Myocyte (in vitro differentiated cells): ENCODE results near the gene AMOTL1. TPM values are rescaled to one million over a fixed set of nuclear protein-coding genes. Genes with fewer than 3 reads are reported as not detected.
A peak's percentile ranks its signal among the peaks of the same experiment; 100 is the strongest.
"Not testable (repeated sequence)": the region's sequence is repeated elsewhere in the genome, so short reads cannot be mapped to it uniquely, and the experiment has no call there.

ENCODE experiments used
- DNase-seq: peaks from one replicate; pipeline ENCODE4 v3.0.0-alpha.2; 2012; ENCODE audit warnings: low read depth
- total RNA-seq: library from RNA; depleted of rRNA; stranded (reverse); fragments of >200 nt; gene quantifications from 2 replicates; pipeline ENCODE4 v1.2.3, GENCODE V29; 2014

The AMOTL1 gene
- total RNA-seq, 1 donor from 2014 or later, result 77.3 TPM

DNA sequence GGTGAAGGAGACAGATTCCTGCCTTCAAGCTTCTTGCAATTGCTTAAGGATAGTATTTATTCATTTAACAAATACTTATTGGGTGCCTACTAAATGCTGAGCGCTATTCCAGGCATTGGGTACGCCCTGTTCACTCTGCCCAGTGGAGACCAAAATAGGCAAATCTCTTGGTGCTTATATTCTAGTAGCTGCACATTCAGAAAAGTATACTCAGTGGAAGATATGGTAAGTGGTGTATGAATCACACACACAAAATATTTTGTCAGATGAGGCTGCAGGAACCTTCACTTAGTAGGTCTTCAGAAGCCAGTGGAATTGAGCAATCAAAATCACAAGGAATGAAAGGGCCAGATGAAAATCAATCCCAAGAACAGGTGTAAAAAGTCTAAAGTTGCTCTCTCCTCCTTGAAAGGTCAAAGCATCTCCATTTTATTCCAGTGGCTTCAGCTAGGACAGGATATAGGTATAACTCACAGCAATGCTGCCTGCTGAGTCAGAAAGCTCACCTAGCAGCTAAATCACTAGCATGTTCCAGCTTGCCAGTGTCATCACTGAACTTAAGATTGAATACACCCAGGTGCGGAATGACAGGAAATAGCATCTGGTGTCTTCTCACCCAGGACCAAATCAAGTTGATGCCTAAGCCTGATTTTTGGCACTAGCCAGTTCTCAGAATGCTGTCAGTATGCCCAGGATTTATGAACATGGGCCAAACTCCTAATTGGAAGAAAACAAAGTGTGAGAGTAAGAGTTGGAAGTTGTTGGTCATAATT, 83.9 kb downstream of the AMOTL1 start:
- no peak for DNase-seq

DNA sequence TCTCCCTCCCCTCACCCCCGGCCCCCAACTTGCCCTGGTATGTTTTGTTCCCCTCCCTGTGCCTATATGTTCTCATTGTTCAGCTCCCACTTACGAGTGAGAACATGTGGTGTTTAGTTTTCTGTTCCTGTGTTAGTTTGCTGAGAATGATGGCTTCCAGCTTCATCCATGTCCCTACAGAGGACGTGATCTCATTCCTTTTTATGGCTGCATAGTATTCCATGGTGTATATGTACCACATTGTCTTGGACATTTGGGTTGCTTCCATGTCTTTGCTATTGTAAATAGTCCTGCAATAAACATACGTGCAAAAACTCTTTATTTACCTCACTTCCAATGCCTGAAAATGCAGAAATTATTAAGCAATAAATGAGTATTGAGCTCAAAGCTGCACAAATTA, 85.1 kb downstream of the AMOTL1 start:
- not testable (repeated sequence) for DNase-seq

DNA sequence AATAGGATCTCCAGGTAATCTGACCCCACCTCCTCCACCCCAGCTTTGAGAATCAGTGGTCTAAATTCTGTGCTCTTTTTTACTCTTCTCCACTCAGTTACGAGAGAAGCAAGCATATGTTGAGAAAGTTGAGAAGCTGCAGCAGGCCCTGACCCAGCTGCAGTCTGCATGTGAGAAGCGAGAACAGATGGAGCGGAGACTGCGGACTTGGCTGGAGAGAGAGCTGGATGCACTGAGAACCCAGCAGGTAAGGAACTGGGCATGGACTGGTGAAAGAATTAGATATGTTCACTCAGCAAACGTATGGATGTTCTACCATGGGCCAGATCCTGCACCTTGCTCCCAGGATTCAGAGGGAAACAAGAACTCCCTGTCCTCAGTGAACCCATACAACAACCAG, 85.7 kb downstream of the AMOTL1 start:
- DNase-seq, result no peak

DNA sequence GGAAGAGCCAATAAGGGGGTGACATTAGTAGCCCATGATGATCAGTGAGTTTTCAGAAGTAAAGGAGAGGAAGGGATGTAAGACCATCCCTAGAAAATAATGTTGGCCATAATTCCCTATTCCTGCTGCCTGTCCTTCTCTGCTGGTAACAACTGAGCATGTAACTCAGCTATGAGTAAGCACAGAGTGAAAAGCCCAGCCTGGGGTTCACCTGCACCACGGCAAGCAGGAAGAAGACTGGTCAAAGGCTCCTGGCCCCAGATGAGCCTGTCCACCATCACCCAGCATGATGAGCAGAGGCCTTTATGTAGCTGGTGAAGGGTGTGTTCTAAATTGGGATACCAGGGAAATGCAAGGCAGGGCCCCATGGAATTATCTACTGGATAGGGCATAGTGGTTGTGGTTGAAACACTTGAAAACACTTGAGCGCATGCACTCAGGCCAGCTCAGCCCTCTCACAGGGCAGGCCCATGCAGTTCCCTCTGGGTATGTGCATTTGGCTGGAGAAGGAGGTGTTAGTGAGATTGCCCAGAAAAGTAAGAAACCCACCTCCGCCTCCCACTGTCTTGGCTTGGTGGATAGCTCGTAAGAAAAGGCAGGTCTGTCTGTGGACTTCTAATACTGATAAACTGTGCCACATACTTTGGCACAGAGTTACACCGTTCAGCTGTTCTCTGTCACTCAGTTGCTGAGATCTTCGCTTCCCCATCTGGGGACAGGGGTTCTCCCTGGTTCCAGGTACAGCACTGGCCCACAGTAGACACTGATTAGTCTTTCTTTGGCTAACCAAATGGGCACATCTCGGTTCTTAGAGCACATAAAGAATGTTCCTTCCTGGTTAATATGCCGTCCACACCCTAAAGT, 86.8 kb downstream of the AMOTL1 start:
- peak; percentile 72 for DNase-seq

DNA sequence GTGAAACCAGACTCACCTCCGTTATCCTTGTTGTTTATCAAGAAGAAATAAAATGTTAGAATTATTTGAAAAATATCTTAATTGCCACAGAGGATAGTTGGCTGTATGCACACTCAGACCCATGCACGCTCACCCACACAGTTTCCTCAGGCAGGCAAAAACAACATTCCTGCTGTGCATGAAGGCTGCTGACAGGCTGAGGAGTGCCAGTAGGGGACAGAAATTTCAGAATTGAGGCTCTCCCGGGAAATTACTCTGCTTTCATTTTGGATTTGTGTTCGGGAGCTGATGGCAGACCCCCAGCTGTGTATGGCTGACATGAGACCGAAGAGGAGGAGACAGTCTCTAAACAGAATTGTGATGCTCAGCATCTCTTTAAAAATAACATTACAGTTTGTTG, 87.5 kb downstream of the AMOTL1 start:
- no peak for DNase-seq

DNA sequence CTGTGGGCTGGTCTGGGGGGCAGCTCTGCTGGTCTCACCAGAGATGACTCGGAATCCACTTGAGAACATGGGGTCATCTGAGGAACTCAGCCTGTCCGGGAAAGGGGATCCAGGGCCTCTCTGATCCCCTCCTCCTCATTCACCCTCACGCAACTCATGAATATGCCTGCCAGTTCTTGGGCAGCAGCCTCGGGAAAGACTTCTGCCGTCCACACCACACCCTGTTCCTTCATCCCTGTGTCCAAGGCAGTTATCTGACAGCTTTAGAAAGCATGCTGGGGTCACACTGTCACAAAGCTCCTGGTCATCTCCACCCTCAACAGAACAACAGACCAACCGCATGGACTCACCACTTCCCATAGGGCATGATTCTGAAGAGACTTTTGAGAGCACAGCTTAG, 88.3 kb downstream of the AMOTL1 start:
- DNase-seq, result no peak

DNA sequence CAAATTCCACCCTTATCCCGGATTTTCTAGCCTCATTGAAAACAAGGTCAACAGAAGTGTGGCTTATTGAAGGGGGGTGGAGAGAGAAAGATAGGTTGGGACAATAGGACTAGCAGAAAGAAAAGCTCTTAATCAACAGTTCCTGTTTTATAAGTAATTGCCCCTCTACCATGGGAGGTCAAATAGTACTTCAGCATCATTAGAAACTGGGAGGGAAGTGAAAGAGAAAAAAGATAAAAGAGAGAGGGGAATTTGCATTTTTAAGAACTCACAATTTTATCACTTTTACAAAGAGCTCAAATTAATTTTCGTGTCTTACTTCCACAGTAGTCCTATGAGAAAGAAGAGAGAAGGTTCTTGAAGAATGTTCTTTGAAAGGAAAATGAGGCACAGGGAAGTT, 89.2 kb downstream of the AMOTL1 start:
- no peak for DNase-seq

DNA sequence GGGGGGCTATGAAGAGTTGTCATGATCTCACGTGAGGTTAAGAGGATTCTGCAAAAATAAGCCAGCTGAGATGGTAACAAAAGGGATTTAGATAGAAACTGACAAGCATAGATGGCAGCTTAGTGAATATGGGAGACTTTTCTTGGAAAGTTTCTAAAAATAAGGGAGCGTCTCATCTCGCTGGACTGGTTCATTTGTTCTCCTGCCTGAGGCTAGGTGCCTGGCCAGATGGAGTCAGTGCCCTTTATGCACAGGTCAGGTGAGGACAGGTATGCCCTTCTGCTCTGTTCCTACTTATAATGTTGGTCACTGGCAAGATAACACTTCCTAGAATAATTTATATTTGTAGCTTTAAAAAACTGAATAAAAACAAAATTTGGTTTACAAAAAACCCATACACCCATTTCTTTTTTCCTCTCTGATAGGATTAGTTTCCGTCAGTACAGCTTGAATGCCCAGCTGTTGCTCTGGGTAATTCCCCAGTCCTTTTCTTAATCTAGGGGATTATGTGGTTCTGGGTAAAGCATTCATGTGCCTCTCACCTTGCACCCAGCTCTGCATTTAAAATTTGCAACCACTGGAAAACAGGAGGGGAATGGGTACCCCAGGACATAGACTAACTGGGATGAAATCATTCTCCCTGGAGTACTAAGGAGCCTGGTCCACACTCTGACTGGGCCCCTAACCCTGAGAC, 90.0 kb downstream of the AMOTL1 start:
- DNase-seq, result peak; percentile 30

DNA sequence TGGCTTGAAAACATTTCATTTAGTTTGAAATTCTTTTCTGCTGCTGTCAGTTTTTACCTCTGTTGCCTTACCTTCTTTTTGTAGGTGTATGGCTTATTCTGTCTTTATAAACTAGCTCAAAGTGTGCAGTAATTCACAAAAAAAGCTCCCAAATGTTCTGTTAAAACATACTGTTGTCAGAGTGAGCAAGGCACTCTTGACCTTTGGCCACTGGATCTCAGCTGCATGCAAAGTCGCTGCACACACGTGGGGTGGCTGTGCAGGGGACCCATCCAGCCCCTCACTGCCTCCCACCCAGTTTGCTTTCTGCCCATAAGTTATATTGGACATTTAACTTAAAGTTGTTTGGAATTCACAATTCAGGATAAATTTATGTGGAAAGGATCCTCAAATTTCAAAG, 92.2 kb downstream of the AMOTL1 start:
- no peak for DNase-seq

DNA sequence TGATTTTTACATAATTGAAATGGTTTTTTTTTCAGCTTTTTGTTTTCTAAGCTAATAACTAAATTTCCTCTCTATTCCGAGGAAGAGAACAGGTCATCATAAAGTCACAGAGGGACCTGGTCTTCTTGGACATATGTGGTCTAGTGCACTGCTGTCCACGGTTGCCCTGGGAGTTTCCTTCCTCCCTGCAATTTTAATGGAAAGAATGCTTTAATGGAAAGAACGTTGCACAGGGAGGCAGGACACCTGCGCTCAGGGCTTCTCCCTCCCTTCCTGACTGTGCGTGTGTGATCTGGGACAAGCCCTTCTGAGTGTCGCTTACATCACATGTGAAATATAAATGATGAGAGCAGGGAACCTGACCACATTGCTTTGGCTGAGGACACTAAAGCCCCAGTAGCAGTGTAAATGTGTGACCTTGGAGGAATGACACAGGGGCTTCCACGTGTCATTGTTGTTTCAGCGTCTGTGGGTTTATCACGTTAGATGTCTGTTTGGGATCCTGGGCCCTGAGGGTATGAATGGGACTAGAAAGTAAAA, 93.2 kb downstream of the AMOTL1 start:
- no peak for DNase-seq

DNA sequence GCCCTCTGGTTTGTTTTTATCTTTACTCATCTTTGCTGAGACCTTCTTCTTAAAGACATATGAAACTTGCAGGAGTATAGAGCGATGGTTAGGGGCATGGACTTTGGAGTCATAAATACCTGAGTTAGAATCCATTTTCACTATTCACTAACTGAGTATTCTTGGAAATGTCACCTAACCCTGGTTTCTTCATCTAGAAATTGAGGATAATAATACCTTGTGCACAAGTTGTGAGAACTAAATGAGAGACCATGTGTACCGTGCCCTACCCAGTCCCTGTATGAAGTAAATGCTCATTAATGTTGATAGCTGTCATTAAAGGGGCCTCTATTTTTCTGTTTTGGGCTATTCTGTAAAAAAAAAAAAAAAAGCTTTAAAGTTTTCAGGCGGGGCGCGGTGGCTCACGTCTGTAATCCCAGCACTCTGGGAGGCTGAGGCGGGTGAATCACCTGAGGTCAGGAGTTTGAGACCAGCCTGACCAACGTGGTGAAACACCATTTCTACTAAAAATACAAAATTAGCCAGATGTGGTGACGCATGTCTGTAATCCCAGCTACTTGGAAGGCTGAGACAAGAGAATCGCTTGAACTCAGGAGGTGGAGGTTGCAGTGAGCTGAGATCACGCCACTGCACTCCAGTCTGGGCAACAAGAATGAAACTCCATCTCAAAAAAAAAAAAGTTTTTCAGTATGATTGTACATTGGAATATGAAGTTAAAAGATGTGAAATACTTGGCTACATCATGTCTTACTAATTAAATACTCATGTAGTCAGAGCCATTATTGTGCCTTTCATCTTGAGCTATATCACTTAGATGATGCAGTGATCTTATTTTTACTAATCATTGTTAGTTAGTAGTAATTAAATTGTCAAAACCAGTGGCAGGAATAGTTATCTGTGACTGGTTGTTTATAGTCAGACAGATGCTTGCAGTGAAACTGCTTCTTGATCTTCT, 95.0 kb downstream of the AMOTL1 start:
- no peak for DNase-seq

DNA sequence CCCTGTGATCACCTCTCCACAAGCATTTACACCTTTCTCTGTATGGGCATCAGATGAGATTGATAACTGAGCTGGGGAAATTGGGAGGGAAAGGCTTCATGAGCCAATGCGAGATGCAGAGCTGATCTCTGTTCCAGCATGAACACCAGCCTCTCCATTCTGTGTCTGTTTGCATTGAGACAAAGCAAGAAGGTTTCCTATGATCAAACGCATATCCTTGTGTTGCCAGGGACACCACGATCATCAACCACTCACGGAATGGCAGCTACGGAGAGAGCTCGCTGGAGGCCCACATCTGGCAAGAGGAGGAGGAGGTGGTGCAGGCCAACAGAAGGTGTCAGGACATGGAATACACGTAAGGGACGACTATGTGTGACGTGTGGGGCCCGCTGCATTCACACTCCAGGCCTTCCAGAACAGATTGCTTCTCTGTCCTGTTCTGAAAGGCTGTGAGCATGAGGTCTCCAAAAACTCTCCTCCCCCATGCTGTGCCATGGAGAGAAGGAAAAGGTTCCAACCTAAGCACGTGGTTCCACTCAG, 96.4 kb downstream of the AMOTL1 start:
- DNase-seq, result no peak

DNA sequence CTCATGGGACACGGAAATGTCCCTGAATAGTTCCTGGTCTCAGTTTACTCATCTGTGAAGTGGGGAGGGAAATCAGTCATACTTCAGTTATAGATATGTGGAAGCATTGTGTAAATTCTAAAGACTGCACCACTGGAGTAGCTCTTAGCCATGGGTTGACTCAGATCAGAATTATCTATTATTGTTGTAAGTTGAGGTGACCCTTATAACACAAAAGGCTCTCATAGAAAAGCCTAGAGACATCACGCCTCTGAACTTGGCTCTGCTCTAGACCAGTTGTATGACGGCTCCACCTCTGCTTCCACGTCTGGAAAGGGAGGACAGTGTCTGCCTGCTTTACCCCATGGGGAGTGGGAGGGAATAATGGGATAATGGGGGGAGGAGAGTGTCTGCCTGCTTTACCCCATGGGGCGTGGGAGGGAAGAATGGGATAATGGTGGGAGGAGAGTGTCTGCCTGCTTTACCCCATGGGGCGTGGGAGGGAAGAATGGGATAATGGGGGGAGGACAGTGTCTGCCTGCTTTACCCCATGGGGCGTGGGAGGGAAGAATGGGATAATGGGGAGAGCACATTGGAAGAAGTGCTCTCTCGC, 98.2 kb downstream of the AMOTL1 start:
- DNase-seq, result no peak

DNA sequence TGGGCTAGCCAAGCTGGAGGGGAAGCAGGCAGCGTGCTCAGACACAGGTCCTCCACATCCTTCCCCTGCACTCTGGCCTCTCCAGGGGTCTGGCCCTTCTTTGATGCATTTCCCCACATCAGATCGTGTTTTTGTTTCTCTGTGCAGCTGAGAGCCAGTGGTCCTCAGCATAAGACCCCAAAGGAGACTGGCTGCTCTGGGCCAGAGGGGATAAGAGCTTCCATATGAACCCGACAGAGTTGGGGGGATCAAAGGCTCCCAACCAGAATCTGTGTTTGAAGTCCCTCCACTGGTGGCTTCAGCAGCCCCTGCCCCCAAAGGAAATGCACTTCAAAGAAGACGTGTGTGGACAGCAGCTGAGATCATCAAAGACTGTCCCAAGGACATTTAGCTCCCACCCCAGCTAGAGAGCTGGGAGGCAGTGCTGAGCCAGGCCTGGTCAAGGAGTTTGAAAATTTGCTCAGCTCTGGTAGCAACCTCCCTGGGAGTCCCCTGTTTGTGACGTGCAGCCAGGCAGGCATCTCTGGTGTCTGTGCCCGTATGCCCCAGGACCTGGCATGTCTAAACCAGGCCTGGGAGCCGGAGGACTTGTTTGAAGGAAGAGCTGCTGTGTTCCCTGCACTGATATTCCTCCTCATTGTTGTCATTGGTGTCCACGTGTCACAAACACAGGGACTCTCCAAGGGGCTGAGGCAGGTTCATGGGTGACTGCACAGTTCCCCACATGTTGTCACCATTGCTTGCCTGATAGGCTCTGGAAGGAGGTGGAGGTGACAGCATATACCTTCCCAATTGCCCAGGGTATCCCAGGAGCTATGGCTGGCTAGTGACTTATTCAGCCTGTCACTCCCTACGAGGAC, 99.0 kb downstream of the AMOTL1 start:
- DNase-seq, result no peak

DNA sequence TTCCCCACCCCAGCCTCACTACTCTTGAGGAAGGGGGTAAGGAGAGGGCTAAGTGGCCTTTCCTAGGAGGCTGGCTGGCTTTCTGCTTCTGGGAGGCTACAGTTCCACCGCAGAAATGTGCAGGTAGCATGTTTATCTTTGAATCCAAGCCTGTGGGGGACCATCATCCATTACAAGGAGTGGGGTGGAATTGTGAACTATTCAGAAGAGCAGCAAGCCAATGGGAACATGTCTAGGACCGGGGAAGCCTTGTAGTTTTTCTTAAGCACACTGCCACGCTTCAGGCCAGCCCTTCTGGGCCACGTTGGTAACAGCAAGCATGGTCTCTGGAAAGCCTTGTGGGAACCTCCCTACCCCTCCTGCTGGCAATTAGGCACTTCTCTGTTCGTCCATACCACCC, 100.3 kb downstream of the AMOTL1 start:
- DNase-seq, result no peak

DNA sequence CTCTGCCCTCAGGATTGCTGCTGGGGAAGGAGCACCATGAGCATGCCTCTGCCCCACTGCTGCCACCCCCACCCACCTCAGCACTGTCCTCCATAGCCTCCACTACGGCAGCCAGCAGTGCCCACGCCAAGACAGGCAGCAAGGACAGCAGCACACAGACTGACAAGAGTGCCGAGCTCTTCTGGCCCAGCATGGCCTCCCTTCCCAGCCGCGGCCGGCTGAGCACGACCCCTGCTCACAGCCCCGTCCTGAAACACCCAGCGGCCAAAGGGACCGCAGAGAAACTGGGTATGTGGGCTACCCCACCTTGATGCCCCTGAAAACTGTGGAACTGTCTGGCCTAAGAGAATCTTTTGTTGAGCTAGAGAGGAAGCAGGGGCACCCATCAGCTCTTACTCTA, 101.0 kb downstream of the AMOTL1 start:
- no peak for DNase-seq

DNA sequence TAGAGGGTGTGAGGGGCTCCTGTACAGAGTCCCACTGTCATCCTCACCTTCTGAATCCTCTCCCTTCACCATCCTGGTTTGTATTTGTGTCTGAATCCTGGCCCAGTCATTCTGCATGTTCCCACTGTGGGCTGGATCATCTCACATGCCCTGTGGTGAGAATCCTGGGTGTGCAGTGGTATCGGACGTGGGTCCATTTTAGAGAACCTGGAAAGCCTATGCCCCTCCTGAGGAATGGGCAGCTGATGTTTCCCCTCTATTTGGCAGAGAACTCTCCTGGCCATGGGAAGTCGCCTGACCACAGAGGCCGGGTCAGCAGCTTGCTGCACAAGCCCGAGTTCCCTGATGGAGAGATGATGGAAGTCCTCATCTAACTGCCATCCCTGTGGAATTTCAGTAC, 102.3 kb downstream of the AMOTL1 start:
- no peak for DNase-seq

DNA sequence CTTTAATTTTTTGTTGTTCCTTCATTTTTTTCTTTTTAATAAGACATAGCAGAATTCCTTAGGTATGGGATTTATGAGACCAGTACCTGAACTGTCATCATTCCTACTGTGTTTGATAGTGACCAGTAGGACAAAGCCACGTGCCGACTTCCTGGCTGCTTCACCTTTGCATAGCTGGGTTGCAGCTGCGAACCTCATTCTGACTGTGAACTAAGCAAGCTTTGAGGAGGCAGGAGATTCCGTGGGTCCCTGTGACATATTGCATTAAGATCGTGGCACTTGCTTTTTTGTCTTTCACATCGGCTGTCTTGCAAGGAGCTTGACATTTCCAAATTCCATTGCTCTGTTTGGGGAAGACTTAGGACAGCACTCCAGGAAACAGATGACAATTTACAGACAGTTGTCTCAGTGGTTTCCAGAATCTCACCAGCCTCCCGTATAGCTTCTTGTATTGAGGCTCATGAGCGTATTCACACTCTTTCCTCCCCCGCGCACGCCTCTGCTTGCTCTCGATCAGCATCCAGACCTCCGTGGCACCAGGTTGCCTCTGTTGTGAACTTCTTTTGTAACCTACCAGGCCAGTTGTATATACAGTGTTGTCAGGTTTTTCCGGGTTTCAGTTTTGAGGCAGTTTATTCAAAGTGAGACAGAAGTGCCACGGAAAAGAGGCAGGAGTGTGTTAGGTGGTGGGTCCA, 103.5 kb downstream of the AMOTL1 start:
- no peak for DNase-seq
